Measurements from ENCODE around the gene SLCO4A1. TPM values are rescaled to one million over a fixed set of nuclear protein-coding genes. Genes with fewer than 3 reads are reported as not detected.

SLCO4A1 gene
- total RNA-seq, 2 experiments from 2014 or later: 55.0 to 56.9 TPM

GRCh38 chr20:62656919-62657588 is 14.8 kb downstream of the SLCO4A1 start:
- Mint-ChIP-seq H3K4me3 (no peak overlapping the region), H3K27me3 (no peaks in the 10 kb centered on the region), H3K4me1 (peaks cover 5% of the 10 kb centered on the region), H3K9me3 (no peaks in the 10 kb centered on the region), H3K36me3 (peaks cover 5% of the 10 kb centered on the region), H3K27ac (no peak overlapping the region)
- no peak for DNase-seq

GRCh38 chr20:62657589-62657942 is 15.3 kb downstream of the SLCO4A1 start:
- H3K4me1 Mint-ChIP-seq: peaks cover 2% of the 10 kb centered on the region
- no peak overlapping the region for H3K4me3 Mint-ChIP-seq
- no peaks in the 10 kb centered on the region for H3K9me3 Mint-ChIP-seq
- no peak for DNase-seq
- peaks cover under 1% of the 10 kb centered on the region for H3K36me3 Mint-ChIP-seq
- no peaks in the 10 kb centered on the region for H3K27me3 Mint-ChIP-seq
- H3K27ac Mint-ChIP-seq: no peak overlapping the region

GRCh38 chr20:62657956-62658355 is 15.7 kb downstream of the SLCO4A1 start:
- Mint-ChIP-seq H3K4me3 (no peak overlapping the region), H3K9me3 (no peaks in the 10 kb centered on the region), H3K36me3 (no peaks in the 10 kb centered on the region), H3K4me1 (peaks cover 2% of the 10 kb centered on the region), H3K27ac (no peak overlapping the region), H3K27me3 (no peaks in the 10 kb centered on the region)
- no peak for DNase-seq

GRCh38 chr20:62658593-62659178 is 16.4 kb downstream of the SLCO4A1 start:
- no peaks in the 10 kb centered on the region for H3K9me3 Mint-ChIP-seq
- H3K36me3 Mint-ChIP-seq: no peaks in the 10 kb centered on the region
- H3K4me1 Mint-ChIP-seq: peaks cover 2% of the 10 kb centered on the region
- DNase-seq: no peak
- no peaks in the 10 kb centered on the region for H3K27me3 Mint-ChIP-seq
- H3K27ac Mint-ChIP-seq: no peak overlapping the region
- H3K4me3 Mint-ChIP-seq: no peak overlapping the region

GRCh38 chr20:62659488-62660239 is 17.4 kb downstream of the SLCO4A1 start:
- no peaks in the 10 kb centered on the region for H3K27me3 Mint-ChIP-seq
- no peak overlapping the region for H3K27ac Mint-ChIP-seq
- no peaks in the 10 kb centered on the region for H3K4me1 Mint-ChIP-seq
- no peak for DNase-seq
- no peak overlapping the region for H3K4me3 Mint-ChIP-seq
- no peaks in the 10 kb centered on the region for H3K9me3 Mint-ChIP-seq
- H3K36me3 Mint-ChIP-seq: no peaks in the 10 kb centered on the region

GRCh38 chr20:62660240-62660615 is 17.9 kb downstream of the SLCO4A1 start:
- Mint-ChIP-seq H3K27me3 (no peaks in the 10 kb centered on the region), H3K27ac (no peak overlapping the region), H3K4me3 (no peak overlapping the region), H3K9me3 (no peaks in the 10 kb centered on the region), H3K36me3 (no peaks in the 10 kb centered on the region), H3K4me1 (no peaks in the 10 kb centered on the region)
- no peak for DNase-seq

GRCh38 chr20:62660768-62661167 is 18.5 kb downstream of the SLCO4A1 start:
- no peak overlapping the region for H3K4me3 Mint-ChIP-seq

GRCh38 chr20:62661647-62662046 is 19.3 kb downstream of the SLCO4A1 start:
- no peaks in the 10 kb centered on the region for H3K4me1 Mint-ChIP-seq
- no peak overlapping the region for H3K27ac Mint-ChIP-seq
- no peak for DNase-seq
- no peaks in the 10 kb centered on the region for H3K36me3 Mint-ChIP-seq
- no peaks in the 10 kb centered on the region for H3K9me3 Mint-ChIP-seq
- no peak overlapping the region for H3K4me3 Mint-ChIP-seq
- no peaks in the 10 kb centered on the region for H3K27me3 Mint-ChIP-seq

More at GRCh38 chr20:62660768-62661167, 18.5 kb downstream of the SLCO4A1 start:
- Mint-ChIP-seq H3K9me3 (no peaks in the 10 kb centered on the region), H3K27me3 (no peaks in the 10 kb centered on the region), H3K27ac (no peak overlapping the region), H3K36me3 (no peaks in the 10 kb centered on the region), H3K4me1 (no peaks in the 10 kb centered on the region)
- no peak for DNase-seq

- H3K27me3 Mint-ChIP-seq: no peaks in the 10 kb centered on the region
- H3K36me3 Mint-ChIP-seq: peaks cover 4% of the 10 kb centered on the region
- H3K27ac Mint-ChIP-seq: no peak overlapping the region
- no peak for DNase-seq
- no peaks in the 10 kb centered on the region for H3K9me3 Mint-ChIP-seq
- no peak overlapping the region for H3K4me3 Mint-ChIP-seq
- H3K4me1 Mint-ChIP-seq: no peaks in the 10 kb centered on the region
Observed at GRCh38 chr20:62662422-62662821, 20.1 kb downstream of the SLCO4A1 start.

GRCh38 chr20:62663145-62664018 is 21.1 kb downstream of the SLCO4A1 start:
- H3K27ac Mint-ChIP-seq: no peak overlapping the region
- no peaks in the 10 kb centered on the region for H3K4me1 Mint-ChIP-seq
- peaks cover 8% of the 10 kb centered on the region for H3K36me3 Mint-ChIP-seq
- no peaks in the 10 kb centered on the region for H3K27me3 Mint-ChIP-seq
- no peaks in the 10 kb centered on the region for H3K9me3 Mint-ChIP-seq
- DNase-seq: no peak
- no peak overlapping the region for H3K4me3 Mint-ChIP-seq

- peaks cover 9% of the 10 kb centered on the region for H3K36me3 Mint-ChIP-seq
- no peak overlapping the region for H3K4me3 Mint-ChIP-seq
- no peak overlapping the region for H3K27ac Mint-ChIP-seq
- no peaks in the 10 kb centered on the region for H3K9me3 Mint-ChIP-seq
- no peak for DNase-seq
- no peaks in the 10 kb centered on the region for H3K4me1 Mint-ChIP-seq
- no peaks in the 10 kb centered on the region for H3K27me3 Mint-ChIP-seq
Observed at GRCh38 chr20:62664019-62664971, 22.0 kb downstream of the SLCO4A1 start.

GRCh38 chr20:62665153-62665754 is 23.0 kb downstream of the SLCO4A1 start:
- H3K4me1 Mint-ChIP-seq: peaks cover 7% of the 10 kb centered on the region
- H3K4me3 Mint-ChIP-seq: no peak overlapping the region
- peaks cover 9% of the 10 kb centered on the region for H3K36me3 Mint-ChIP-seq
- no peak for DNase-seq
- no peaks in the 10 kb centered on the region for H3K9me3 Mint-ChIP-seq
- no peaks in the 10 kb centered on the region for H3K27me3 Mint-ChIP-seq
- H3K27ac Mint-ChIP-seq: no peak overlapping the region

GRCh38 chr20:62665826-62666735 is 23.8 kb downstream of the SLCO4A1 start:
- peaks cover 7% of the 10 kb centered on the region for H3K4me1 Mint-ChIP-seq
- no peak overlapping the region for H3K4me3 Mint-ChIP-seq
- H3K9me3 Mint-ChIP-seq: no peaks in the 10 kb centered on the region
- DNase-seq: no peak
- peaks cover 12% of the 10 kb centered on the region for H3K36me3 Mint-ChIP-seq
- H3K27me3 Mint-ChIP-seq: no peaks in the 10 kb centered on the region
- no peak overlapping the region for H3K27ac Mint-ChIP-seq

Data from activated naive CD8-positive, alpha-beta T cell treated with anti-CD3 and anti-CD28 coated beads for 36 hours (primary cell).